ENCODE measurements around the gene IPO5.
A peak's percentile ranks its signal among the peaks of the same experiment; 100 is the strongest.
"Not testable (repeated sequence)": the region's sequence is repeated elsewhere in the genome, so short reads cannot be mapped to it uniquely, and the experiment has no call there.

IPO5 gene

DNA sequence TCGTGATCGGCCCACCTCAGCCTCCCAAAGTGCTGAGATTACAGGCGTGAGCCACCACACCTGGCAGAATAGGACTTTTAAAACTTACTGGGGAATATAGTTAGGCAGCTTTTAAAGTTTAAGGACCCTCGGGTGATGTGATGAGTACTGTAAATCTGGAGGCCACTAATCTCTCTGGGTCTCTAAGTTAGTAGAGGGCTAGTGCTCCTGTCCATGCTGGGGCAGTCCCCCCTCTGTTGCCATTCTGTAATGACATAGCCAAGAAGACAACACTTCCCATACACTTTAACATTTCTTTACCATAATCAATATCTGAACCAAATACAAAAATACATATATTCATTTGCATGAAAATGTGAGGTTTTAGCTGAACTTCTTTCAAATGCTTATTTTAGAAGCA is 65.7 kb downstream of the IPO5 start:
- DNase-seq, result no peak

DNA sequence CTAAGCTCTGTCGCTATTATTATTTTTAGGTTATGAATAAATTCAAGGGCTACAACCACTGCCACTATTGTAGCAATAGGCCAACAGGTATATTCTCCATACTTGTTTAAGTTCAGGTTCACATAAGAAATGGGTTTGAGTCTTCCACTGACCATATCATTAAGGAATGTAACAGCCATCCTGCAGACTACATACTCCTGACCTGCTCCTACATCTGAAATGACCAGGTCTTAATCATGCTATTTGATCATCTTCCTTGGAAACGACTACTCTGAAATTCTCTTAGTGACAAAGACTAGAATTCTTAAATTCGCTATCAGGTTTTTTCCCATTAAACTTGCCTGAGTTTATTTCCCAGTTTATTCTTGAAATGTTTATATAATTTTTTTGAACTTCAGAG is 66.8 kb downstream of the IPO5 start:
- no peak for DNase-seq

DNA sequence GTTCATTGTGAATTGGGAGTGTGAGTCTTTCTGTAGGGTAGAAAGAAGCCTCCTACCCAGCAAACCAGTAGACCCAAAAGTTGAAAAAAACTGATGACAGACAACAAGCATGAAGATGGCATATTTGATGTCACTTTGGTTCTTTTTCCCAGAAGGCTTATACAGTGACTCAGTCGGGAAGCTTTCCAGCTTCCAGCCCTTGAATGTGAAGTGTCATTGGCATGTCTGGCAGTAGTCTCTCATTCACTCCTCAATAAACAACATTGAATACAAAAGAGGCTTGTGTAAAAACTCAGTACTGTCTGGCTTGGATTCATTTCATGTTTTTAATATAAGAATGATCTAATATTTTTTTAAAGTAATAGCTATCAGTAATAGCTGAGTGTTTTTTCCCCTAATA is 68.7 kb downstream of the IPO5 start:
- no peak for DNase-seq

- no peak for DNase-seq
These were observed 72.1 kb downstream of the IPO5 start for GRCh38 chr13:98025480-98026025.

DNA sequence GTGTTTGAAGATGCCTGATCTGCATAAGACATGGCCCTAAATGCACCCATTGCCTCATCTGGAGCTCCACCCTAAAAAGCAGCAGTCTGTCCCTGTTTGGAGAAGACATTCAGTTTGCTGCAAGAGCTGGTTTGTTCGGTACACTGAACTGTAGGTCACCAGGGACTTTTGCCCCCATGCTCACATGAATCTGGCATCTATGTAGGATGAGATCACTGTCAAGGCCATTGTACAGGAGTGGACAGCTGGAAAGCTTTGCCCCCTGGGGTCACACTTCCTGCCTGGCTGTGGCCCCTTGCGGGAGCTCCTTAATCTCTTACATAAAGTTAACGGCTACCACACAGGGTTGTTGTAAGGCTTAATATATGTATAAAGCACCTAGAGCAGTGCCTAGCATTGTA is 73.0 kb downstream of the IPO5 start:
- DNase-seq, result no peak

- no peak for DNase-seq
These were observed 78.7 kb downstream of the IPO5 start for GRCh38 chr13:98032168-98032567.

- DNase-seq, result peak; percentile 35
These were observed 80.1 kb downstream of the IPO5 start for GRCh38 chr13:98033277-98034247.

DNA sequence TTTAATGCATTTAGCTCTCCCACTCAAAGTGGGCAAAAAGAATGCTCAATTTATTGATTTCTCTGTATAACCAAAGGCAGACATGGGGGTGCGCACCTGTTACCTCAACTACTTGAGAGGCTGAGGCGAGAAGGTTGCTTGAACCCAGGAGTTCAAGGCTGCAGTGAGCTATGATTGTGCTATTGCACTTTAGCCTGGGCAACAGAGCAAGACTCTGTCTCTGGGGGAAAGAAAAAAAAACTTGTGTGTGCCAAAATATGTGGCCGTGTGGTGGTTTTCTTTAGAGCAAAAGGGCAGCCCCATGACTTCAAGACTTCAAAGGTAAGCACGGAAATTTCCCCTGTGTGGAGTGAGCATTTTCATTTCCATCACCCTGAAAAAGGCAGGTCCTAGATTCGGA is 81.9 kb downstream of the IPO5 start:
- DNase-seq, result no peak

GRCh38 chr13:98036564-98037302 is 83.3 kb downstream of the IPO5 start:
- DNase-seq, result not testable (repeated sequence)

DNA sequence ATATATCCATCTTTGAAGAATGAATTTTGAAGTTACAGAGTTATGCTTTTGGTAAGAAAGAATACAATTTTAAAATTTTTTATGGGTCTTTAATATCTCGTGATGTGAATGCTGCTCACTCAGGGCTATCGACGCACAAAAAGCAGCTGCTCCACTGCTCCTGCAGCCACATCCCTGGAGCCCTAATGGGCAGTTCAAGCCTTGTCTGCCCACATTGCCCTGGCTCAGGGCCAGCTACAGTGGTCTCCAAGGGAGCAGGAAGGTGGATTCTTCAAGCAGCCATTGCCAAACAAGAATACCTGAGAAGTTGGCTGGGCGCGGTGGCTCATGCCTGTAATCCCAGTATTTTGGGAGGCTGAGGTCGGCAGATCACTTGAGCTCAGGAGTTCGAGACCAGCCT is 85.8 kb downstream of the IPO5 start:
- no peak for DNase-seq

DNA sequence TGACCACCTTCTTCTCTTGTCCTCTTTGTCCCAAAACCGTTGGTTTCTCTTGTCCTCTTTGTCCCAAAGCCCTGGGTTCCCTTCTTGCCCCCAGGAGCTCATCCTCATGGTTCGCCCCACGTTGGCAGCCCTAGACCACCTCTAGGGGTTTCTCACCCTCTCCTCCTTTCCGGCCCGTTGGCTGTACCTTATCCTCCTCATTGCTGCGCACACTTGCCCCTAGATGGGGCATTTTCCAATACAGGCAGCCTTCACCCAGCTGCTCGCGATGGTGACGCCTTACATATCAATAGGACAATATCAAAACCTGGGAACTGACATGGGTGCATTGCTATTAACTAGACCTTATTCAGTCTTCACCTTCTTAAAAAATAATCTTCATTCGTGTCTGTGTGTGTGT is 86.5 kb downstream of the IPO5 start:
- no peak for DNase-seq

DNA sequence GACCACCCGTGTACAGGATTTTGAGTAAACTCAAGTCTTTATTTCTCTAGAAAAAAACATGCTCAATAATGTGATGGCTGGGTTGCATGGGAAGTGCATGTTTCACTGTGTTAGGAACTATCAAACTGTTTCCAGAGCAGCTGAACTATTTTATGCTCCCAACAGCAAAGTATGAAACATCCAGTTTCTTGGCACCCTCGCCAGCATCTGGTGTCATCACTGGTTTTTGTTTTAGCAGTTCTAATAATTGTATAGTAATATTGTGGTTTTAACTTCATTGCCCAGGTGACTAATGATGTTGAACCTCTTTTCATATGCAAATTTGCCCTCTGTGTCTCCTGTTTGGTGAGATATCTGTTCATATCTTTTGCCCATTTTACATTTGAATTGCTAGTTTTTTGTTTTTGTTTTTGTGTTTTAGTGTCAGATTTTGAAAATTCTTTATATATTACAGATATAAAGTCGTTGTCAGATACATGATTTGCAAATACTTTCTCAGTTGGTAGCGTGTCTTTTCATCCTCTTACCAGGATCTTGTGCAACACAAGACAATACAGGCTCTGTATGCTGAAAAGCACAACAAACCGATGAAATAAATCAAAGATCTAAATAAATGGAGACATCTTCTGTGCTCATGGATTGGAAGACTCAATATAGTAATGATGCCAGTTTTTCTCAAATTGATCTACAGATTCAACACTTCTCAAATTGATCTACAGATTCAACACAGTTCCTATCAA is 87.8 kb downstream of the IPO5 start:
- DNase-seq, result no peak

GRCh38 chr13:98044301-98044700 is 90.8 kb downstream of the IPO5 start:
- DNase-seq, result peak; percentile 23

DNA sequence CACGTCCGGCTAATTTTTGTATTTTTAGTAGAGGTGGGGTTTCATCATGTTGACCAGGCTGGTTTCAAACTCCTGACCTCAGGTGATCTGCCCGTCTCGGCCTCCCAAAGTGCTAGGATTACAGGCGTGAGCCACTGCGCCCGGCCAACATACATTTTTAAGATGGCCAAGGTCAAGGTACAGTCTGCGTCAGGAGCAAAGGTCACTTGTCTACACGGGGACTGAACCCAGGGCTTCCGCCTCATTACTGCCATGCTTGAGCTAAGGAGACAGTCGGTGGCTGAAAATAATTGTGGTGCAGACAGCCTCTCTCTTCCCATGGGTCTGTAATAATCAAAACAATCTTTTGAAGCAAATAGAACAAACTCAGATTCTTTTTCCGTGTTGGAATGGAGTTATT is 94.3 kb downstream of the IPO5 start:
- not testable (repeated sequence) for DNase-seq

GRCh38 chr13:98048265-98048664 is 94.8 kb downstream of the IPO5 start:
- DNase-seq, result no peak

DNA sequence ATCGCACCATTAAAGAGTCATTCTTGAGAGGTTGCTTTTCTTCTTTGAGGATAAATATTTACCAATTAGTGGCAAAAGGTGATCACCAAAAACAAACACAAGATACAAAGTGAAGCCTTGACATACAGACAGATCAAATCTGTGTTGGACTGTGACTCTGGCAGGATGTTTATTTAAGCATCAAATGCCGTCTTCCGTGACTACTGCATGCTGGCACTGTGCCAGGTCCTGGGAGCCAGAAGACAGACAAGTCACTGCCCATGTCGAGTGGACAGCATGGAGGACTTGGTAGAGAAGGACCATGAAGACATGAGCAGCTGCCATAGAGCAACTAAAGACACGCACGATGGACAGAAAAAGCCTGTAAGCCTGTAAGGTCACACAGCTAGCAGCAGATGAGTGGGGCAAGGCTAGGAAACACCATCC is 96.6 kb downstream of the IPO5 start:
- DNase-seq, result no peak

GRCh38 chr13:98052412-98052811 is 98.9 kb downstream of the IPO5 start:
- DNase-seq, result no peak

GRCh38 chr13:98054301-98054700 is 100.8 kb downstream of the IPO5 start:
- DNase-seq, result no peak

- no peak for DNase-seq
These were observed 102.1 kb downstream of the IPO5 start for GRCh38 chr13:98055623-98056022.

- DNase-seq, result no peak
These were observed 103.5 kb downstream of the IPO5 start for GRCh38 chr13:98056839-98057410.

GRCh38 chr13:98059276-98059675 is 105.8 kb downstream of the IPO5 start:
- no peak for DNase-seq

GRCh38 chr13:98060282-98060681 is 106.8 kb downstream of the IPO5 start:
- no peak for DNase-seq

DNA sequence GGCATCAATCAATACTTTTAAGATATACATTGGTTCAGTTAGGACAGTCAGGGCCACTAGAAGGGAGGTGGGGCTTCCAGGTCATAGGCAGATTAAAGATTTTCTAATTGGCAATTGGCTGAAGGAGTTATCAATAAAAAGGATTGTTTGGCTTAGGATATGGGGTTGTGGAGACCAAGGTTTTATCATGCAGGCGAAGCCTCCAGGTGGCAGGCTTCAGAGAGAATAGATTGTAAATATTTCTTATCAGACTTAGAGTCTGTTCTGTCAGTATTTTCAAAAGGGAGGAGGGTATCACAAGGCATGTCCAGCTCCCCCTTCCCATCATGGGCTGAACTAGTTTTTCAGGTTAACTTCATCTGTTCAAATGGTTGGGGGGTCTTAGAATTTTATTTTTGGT is 112.0 kb downstream of the IPO5 start:
- DNase-seq, result no peak

All from hematopoietic multipotent progenitor cell treated with erythropoietin and hydrocortisone succinate and interleukin-3 and kit ligand, for 6 days (in vitro differentiated cells).